KMS-11 (cell line): ENCODE results near the gene ACAT2.

Experiments
- H2AFZ ChIP-seq: fragments of 200-600 bp; sonication (generic); 2 replicates; pipeline ENCODE4 v1.6.1; 2016; ENCODE audit warnings: antibody characterized with exemption, mixed run types, low read depth
- H3K27ac ChIP-seq: fragments of 200-600 bp; sonication (generic); 2 replicates; pipeline ENCODE4 v1.6.1; 2016; ENCODE audit warnings: mild to moderate bottlenecking, mixed run types
- H3K27me3 ChIP-seq: fragments of 200-600 bp; sonication (generic); 2 replicates; pipeline ENCODE4 v1.6.1; 2017; ENCODE audit warnings: mild to moderate bottlenecking, low read depth, mixed run types, moderate library complexity; ENCODE audit not compliant: insufficient read depth
- H3K36me3 ChIP-seq: fragments of 200-600 bp; sonication (generic); 2 replicates; pipeline ENCODE4 v1.6.1; 2017; ENCODE audit warnings: mild to moderate bottlenecking, mixed run types; ENCODE audit not compliant: insufficient read depth
- H3K4me1 ChIP-seq: fragments of 200-600 bp; sonication (generic); 2 replicates; pipeline ENCODE4 v1.6.1; 2016; ENCODE audit warnings: mild to moderate bottlenecking, low read depth, mixed run types; ENCODE audit not compliant: poor library complexity, severe bottlenecking
- H3K4me2 ChIP-seq: fragments of 200-600 bp; sonication (generic); 2 replicates; pipeline ENCODE4 v1.7.0; 2016; ENCODE audit warnings: mild to moderate bottlenecking, mixed run types
- H3K4me3 ChIP-seq: fragments of 200-600 bp; sonication (generic); IDR thresholded peaks from 2 replicates; pipeline ENCODE4 v1.6.1; 2017; ENCODE audit warnings: low read depth, low read length, mixed read lengths; ENCODE audit not compliant: insufficient read depth
- H3K79me2 ChIP-seq: fragments of 200-600 bp; sonication (generic); 2 replicates; pipeline ENCODE4 v1.6.1; 2016; ENCODE audit warnings: low read depth, mixed run types; ENCODE audit not compliant: insufficient read depth
- H3K9ac ChIP-seq: fragments of 200-600 bp; sonication (generic); 2 replicates; pipeline ENCODE4 v1.6.1; 2016; ENCODE audit warnings: mild to moderate bottlenecking, mixed run types
- H4K20me1 ChIP-seq: fragments of 200-600 bp; sonication (generic); 2 replicates; pipeline ENCODE4 v1.6.1; 2016; ENCODE audit warnings: mild to moderate bottlenecking, mixed run types; ENCODE audit not compliant: insufficient read depth
- TF ChIP-seq, protein P1 (sequence below): fragments of 200-600 bp; sonication (generic); conservative IDR thresholded peaks from 2 replicates; pipeline ENCODE4 v1.6.1; 2017; ENCODE audit warnings: low read depth, mild to moderate bottlenecking, antibody characterized with exemption, low read length, moderate library complexity, mixed read lengths

The ACAT2 gene

DNA sequence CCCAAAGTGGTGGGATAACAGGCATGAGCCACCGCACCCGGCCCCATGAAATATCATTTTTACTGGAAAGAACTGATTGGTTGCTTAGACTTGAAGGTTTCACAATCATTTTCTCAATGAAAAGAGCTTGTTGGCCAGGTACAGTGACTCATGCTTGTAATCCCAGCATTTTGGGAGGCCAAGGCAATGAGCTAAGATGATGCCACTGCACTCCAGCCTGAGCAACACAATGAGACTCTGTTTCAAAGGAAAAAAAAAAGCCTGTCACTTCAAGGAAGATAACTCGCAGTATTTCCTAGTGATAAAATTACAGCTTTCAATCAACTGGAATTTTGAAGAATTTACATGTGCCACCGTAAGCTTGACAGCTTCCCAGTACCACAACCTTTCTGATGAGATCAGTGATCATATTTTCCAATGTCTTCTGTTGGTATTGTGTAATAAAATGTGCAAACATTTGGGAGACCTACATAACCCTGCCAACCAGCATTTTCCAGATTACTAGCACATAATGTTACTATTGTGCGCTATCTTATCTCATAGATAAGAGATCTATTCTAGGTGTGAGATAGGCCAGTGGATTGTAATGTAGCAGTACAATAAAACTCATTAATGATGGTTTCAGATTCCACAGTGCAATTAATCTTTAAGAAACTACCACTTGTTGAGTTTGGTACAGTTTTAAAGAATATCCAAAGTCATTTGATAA is 45.5 kb downstream of the ACAT2 start:
- Histone ChIP-seq H3K4me1 (no peaks in the 10 kb centered on the region), H3K4me2 (no peak overlapping the region), H3K79me2 (no peaks in the 10 kb centered on the region), H3K36me3 (no peaks in the 10 kb centered on the region), H3K27ac (no peak overlapping the region), H4K20me1 (no peaks in the 10 kb centered on the region), H3K4me3 (no peak overlapping the region), H2AFZ (no peak overlapping the region), H3K9ac (no peak overlapping the region), H3K27me3 (no peaks in the 10 kb centered on the region)
- TF ChIP-seq, protein P1, sequence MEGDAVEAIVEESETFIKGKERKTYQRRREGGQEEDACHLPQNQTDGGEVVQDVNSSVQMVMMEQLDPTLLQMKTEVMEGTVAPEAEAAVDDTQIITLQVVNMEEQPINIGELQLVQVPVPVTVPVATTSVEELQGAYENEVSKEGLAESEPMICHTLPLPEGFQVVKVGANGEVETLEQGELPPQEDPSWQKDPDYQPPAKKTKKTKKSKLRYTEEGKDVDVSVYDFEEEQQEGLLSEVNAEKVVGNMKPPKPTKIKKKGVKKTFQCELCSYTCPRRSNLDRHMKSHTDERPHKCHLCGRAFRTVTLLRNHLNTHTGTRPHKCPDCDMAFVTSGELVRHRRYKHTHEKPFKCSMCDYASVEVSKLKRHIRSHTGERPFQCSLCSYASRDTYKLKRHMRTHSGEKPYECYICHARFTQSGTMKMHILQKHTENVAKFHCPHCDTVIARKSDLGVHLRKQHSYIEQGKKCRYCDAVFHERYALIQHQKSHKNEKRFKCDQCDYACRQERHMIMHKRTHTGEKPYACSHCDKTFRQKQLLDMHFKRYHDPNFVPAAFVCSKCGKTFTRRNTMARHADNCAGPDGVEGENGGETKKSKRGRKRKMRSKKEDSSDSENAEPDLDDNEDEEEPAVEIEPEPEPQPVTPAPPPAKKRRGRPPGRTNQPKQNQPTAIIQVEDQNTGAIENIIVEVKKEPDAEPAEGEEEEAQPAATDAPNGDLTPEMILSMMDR, result no peak

DNA sequence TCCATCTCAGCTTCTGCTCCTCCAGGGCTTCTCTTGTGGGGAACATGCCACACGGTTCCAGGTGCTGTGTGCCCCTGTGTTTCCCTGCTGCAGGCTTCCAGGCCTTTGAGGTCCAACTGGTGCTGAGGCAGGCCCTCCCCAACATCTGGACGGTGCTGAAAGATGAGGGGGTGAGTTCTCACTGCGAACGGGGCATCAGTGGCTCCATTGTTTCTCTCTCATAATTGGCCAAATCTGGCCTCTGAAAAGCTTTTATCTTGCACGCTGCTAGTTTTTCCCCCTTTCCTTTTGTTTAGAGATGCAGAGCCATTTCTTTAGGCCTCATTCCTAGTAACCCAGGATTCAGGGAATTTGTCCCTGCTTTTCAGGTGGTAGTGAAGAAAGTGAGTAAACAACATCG is 46.8 kb downstream of the ACAT2 start:
- Histone ChIP-seq H3K27ac (no peak overlapping the region), H3K79me2 (no peaks in the 10 kb centered on the region), H2AFZ (no peak overlapping the region), H3K36me3 (no peaks in the 10 kb centered on the region), H3K27me3 (no peaks in the 10 kb centered on the region), H3K4me2 (no peak overlapping the region), H4K20me1 (no peaks in the 10 kb centered on the region), H3K9ac (no peak overlapping the region), H3K4me1 (no peaks in the 10 kb centered on the region), H3K4me3 (no peak overlapping the region)
- TF ChIP-seq, protein P1, result no peak

DNA sequence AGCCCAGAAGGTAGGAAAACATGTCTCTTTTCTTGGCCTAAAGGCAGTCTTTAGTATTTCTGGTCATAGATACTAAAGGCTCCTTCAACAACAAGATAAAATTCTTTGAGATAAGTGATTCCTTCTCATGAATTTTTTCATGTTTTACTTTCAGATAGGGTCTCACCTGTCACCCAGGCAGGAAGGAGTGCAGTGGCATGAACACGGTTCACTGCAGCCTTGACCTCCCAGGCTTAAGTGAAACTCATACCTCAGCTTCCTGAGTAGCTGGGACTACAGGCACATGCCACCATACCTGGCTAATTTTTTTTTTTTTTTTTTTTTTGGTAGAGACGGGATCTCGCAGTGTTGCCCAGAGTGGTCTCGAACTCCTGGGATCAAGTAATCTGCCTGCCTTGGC is 47.3 kb downstream of the ACAT2 start:
- no peaks in the 10 kb centered on the region for H4K20me1 ChIP-seq
- no peaks in the 10 kb centered on the region for H3K79me2 ChIP-seq
- TF ChIP-seq, protein P1, result no peak
- no peak overlapping the region for H3K9ac ChIP-seq
- H3K27me3 ChIP-seq, result no peaks in the 10 kb centered on the region
- no peak overlapping the region for H3K4me2 ChIP-seq
- no peak overlapping the region for H3K4me3 ChIP-seq
- H3K36me3 ChIP-seq, result no peaks in the 10 kb centered on the region
- no peak overlapping the region for H2AFZ ChIP-seq
- H3K4me1 ChIP-seq, result no peaks in the 10 kb centered on the region
- no peak overlapping the region for H3K27ac ChIP-seq

DNA sequence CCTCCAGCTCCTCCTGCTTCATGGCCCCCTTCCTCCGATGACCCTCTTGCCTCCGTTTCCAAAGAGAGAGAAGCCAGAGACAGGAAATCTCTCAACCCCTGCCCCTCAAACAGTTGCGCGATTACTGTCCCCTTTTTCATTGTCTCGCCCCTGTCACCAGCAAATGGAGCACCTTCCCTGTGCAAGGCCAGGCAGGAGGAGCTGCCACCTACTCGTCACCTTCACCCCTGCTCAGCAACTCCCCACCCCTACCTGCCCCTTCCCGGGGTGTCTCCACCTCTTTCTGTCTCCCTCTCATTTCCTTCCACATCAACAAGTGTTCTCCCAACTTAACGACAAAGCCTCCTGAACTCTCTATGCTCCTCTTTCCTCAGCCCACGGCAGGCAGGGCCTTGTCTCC is 51.9 kb downstream of the ACAT2 start:
- Histone ChIP-seq H4K20me1 (no peaks in the 10 kb centered on the region), H3K27me3 (no peaks in the 10 kb centered on the region), H3K4me3 (no peak overlapping the region), H3K79me2 (no peaks in the 10 kb centered on the region), H3K4me2 (no peak overlapping the region), H3K9ac (no peak overlapping the region), H3K27ac (no peak overlapping the region), H2AFZ (no peak overlapping the region), H3K4me1 (no peaks in the 10 kb centered on the region), H3K36me3 (no peaks in the 10 kb centered on the region)
- TF ChIP-seq, protein P1, result no peak
